Measurements from ENCODE around the gene ADAM15.

ADAM15 gene

DNA sequence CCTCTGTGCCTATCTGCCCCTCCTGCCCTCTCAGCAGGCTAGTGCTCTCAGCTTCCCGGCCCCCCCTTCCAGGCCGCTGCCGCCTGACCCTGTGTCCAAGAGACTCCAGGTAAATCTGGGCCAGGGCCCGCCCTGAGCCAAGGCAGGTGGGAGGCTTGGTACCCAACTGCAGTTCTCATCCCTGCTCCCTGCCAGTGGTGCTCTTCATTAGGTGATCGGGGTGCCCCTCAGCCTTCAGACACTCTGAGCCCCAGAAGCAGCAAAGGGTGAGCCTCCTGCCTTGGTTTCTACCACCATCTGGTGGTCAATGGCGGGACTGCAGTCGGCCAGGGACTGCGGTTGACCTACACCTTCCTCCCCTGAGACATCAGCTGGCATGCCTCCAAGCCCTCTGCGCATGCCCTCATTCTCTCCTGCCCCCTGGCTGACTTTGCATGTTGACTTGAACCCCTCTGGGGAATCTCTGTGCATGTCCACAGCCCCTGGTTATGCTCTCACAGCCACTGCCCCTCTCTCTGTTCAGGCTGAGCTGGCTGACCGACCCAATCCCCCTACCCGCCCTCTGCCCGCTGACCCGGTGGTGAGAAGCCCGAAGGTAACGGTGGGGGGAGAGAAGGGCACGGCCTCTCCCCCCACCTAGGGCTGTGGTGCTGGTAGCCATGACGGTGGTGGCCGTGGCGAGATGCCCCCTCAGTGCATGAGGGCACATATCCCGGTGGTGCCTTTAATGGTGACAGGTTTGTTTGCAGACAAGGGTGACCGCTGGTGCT, 10.4 kb downstream of the ADAM15 start:
- WGBS: 28% methylated on average over 21 of the region's 21 CpGs
- H3K4me3 ChIP-seq (ENCODE audit: low read length): peak overlapping the region; percentile 82

DNA sequence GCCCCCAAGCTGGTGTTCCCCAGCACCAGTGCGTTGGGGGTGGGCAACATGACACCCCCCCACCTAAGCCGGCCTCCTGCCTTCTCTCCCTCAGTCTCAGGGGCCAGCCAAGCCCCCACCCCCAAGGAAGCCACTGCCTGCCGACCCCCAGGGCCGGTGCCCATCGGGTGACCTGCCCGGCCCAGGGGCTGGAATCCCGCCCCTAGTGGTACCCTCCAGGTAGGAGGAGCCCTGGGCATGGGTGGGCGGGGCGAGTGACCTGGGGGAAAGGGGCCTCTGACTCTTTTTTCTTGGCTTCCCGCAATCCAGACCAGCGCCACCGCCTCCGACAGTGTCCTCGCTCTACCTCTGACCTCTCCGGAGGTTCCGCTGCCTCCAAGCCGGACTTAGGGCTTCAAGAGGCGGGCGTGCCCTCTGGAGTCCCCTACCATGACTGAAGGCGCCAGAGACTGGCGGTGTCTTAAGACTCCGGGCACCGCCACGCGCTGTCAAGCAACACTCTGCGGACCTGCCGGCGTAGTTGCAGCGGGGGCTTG, 11.1 kb downstream of the ADAM15 start:
- Histone ChIP-seq H3K9me3 (ENCODE audit: insufficient read depth, low read depth, low read length) (no peaks in the 10 kb centered on the region), H3K9ac (ENCODE audit: low read depth, low read length) (no peak overlapping the region), H3K27me3 (ENCODE audit: insufficient read depth, low read length) (peaks cover 6% of the 10 kb centered on the region), H3K27ac (ENCODE audit: low read depth, low read length) (no peak overlapping the region), H3K36me3 (ENCODE audit: insufficient read depth, low read length) (peaks cover 9% of the 10 kb centered on the region), H3K4me3 (ENCODE audit: low read length) (peak overlapping the region; percentile 82), H3K4me1 (ENCODE audit: insufficient read depth, low read length) (peaks cover 11% of the 10 kb centered on the region)
- WGBS: 3% methylated on average over 29 of the region's 29 CpGs

More for the DNA sequence above, 10.4 kb downstream of the ADAM15 start:
- Histone ChIP-seq H3K4me1 (ENCODE audit: insufficient read depth, low read length) (peaks cover 11% of the 10 kb centered on the region), H3K36me3 (ENCODE audit: insufficient read depth, low read length) (peaks cover 5% of the 10 kb centered on the region), H3K27me3 (ENCODE audit: insufficient read depth, low read length) (peaks cover 6% of the 10 kb centered on the region), H3K27ac (ENCODE audit: low read depth, low read length) (no peak overlapping the region), H3K9ac (ENCODE audit: low read depth, low read length) (no peak overlapping the region), H3K9me3 (ENCODE audit: insufficient read depth, low read depth, low read length) (no peaks in the 10 kb centered on the region)

DNA sequence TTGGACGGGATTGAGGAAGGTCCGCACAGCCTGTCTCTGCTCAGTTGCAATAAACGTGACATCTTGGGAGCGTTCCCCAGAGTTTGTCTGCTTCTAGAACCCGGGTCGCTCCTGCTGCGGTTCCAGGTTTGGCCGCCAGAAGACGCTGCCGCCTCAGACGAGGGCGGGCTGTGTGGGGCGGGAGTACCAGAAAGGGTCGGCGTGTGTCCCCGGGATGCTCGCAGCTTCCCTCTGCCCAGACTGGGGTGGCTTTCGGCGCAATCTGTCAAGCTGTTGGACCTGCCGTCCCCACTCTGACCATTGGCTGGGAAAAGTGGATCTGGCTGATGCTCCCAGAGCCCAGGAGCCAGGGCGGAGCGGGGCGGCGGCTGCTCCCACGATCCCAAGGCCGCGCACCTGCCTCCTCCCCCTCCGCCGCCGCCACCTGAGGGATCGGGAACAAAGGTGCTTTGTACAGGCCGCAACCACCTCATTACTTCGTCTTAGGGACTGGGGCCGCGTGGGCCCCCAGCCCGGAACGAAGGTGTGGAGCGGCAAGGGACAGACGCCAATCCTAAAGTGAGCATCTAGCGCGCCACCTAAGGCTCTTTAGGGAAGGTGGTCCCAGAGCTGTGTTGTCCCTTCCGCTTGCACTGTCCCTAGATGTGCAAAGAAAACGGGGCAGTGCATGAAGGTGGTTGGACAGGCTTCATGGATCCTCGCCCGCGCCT, 11.7 kb downstream of the ADAM15 start:
- no peak overlapping the region for H3K27ac ChIP-seq (ENCODE audit: low read depth, low read length)
- no peaks in the 10 kb centered on the region for H3K9me3 ChIP-seq (ENCODE audit: insufficient read depth, low read depth, low read length)

DNA sequence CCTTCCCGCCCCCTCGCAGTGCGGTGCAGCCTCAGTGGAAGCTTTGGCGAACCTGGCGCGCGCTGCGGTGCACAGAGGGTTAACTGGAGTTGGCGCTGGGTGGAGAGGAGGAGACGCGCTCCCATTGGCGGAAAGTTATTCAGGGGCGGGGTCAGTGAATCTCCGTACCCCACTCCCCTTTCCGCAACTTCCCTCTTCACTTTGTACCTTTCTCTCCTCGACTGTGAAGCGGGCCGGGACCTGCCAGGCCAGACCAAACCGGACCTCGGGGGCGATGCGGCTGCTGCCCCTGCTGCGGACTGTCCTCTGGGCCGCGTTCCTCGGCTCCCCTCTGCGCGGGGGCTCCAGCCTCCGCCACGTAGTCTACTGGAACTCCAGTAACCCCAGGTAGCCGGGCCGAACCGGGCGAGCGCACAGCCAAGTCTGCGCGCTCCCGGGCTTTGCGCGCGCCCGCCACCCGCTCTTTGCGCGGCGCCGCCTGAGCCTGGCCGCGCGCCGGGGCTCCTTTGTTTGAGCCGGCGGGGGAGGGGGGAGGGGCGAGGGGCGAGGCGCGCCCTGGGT, 12.5 kb downstream of the ADAM15 start, which contains the start of gene EFNA4:
Gene EFNA4, plus strand, starts transcription at position 191 of the 561 bp plus-strand sequence. Its CDS starts 84 bp downstream, at position 275.
- Histone ChIP-seq H3K4me1 (ENCODE audit: insufficient read depth, low read length) (peaks cover 11% of the 10 kb centered on the region), H3K4me3 (ENCODE audit: low read length) (peak within 1 kb of the TSS; percentile 82), H3K27me3 (ENCODE audit: insufficient read depth, low read length) (peaks cover 6% of the 10 kb centered on the region), H3K9me3 (ENCODE audit: insufficient read depth, low read depth, low read length) (no peaks in the 10 kb centered on the region), H3K36me3 (ENCODE audit: insufficient read depth, low read length) (peaks cover 13% of the 10 kb centered on the region), H3K9ac (ENCODE audit: low read depth, low read length) (peak within 1 kb of the TSS; percentile 81), H3K27ac (ENCODE audit: low read depth, low read length) (peak within 1 kb of the TSS; percentile 95)
- WGBS: under 1% methylated on average over 57 of the region's 57 CpGs

More for the DNA sequence above, 11.7 kb downstream of the ADAM15 start:
- Histone ChIP-seq H3K4me3 (ENCODE audit: low read length) (peak overlapping the region; percentile 82), H3K27me3 (ENCODE audit: insufficient read depth, low read length) (peaks cover 6% of the 10 kb centered on the region), H3K36me3 (ENCODE audit: insufficient read depth, low read length) (peaks cover 13% of the 10 kb centered on the region), H3K4me1 (ENCODE audit: insufficient read depth, low read length) (peaks cover 11% of the 10 kb centered on the region), H3K9ac (ENCODE audit: low read depth, low read length) (no peak overlapping the region)
- 2% methylated on average over 46 of the region's 46 CpGs for WGBS

DNA sequence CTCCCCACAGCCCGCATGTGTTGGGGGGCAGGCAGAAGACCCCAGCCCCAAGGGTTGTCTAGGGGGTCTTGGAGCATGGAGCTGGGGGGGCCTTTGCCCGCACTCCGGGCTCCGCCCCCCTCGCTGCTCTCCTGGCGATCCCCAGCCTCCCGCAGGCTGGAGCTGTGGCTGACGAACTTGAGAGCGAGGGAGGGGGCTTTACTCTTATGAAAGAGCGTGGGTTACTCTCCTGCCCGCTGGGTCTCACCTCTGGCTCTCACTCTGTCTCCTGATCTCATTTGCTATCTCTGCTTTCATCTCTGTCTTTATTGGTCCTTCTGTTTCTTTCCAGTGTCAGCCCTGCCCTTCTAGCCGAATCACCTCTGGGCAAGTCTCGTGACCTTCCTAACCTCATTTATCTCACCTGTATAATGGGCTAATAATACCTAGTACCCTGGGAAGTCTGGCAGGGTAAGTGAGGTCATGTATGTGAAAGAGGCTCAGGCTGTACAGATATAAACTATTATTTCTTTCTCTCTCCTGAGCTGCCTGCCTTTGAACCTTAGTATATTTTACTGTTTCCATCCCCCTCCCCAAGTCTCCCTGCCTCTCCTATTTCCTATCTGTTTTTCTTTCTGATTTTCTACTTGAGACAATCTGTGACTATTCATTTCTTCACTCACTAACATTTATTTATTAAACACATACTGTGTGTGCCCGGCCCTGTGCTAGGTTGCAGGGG, 13.2 kb downstream of the ADAM15 start:
- peak overlapping the region; percentile 81 for H3K9ac ChIP-seq (ENCODE audit: low read depth, low read length)
- H3K9me3 ChIP-seq (ENCODE audit: insufficient read depth, low read depth, low read length): no peaks in the 10 kb centered on the region
- WGBS: 4% methylated on average over 14 of the region's 14 CpGs
- H3K4me1 ChIP-seq (ENCODE audit: insufficient read depth, low read length): peaks cover 11% of the 10 kb centered on the region
- H3K4me3 ChIP-seq (ENCODE audit: low read length): peak overlapping the region; percentile 82
- H3K27me3 ChIP-seq (ENCODE audit: insufficient read depth, low read length): peaks cover 6% of the 10 kb centered on the region
- peak overlapping the region; percentile 95 for H3K27ac ChIP-seq (ENCODE audit: low read depth, low read length)
- peaks cover 19% of the 10 kb centered on the region for H3K36me3 ChIP-seq (ENCODE audit: insufficient read depth, low read length)

DNA sequence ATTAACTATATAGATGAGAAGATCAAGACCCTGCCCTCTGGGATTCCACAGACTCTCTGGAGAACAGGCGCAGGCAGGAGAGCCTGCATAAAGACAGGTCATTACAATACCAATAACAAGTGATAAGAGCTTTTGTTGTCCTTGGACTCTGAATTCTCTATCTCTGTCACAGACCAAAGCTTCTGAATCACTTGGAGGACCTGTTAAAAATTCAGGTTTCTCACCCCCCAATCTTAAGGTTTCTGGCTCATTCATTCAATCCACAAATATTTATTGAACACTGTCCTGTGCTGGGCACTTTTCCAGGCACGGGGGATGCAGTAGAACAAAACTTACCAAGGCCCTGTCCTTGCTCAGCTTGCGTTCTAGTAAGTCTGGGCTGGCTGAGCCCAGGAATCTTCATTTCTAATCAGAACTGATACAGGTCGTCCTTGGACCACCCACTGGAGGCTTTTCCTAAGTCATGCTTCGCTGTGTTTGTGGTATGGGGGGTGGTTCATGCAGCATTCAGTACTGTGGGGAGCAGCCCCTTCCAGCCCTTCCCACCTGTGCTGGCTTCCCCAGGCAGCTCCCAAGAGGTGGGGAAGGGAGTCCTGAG, 13.8 kb downstream of the ADAM15 start:
- H3K4me3 ChIP-seq (ENCODE audit: low read length): peak overlapping the region; percentile 82
- H3K4me1 ChIP-seq (ENCODE audit: insufficient read depth, low read length): peaks cover 11% of the 10 kb centered on the region
- WGBS: 27% methylated on average over 4 of the region's 5 CpGs

DNA sequence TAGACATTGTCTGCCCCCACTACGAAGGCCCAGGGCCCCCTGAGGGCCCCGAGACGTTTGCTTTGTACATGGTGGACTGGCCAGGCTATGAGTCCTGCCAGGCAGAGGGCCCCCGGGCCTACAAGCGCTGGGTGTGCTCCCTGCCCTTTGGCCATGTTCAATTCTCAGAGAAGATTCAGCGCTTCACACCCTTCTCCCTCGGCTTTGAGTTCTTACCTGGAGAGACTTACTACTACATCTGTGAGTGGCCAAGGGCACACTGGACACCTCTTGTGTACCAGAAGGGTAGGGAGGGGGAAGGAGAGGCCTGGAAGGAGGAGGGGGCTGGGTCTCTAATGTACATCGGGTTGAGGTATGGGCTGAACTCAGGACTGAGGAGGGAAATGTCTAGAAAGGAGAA, 15.7 kb downstream of the ADAM15 start:
- Histone ChIP-seq H3K27ac (ENCODE audit: low read depth, low read length) (no peak overlapping the region), H3K36me3 (ENCODE audit: insufficient read depth, low read length) (peaks cover 23% of the 10 kb centered on the region), H3K9ac (ENCODE audit: low read depth, low read length) (no peak overlapping the region), H3K27me3 (ENCODE audit: insufficient read depth, low read length) (peaks cover 20% of the 10 kb centered on the region), H3K4me3 (ENCODE audit: low read length) (no peak overlapping the region), H3K9me3 (ENCODE audit: insufficient read depth, low read depth, low read length) (no peaks in the 10 kb centered on the region), H3K4me1 (ENCODE audit: insufficient read depth, low read length) (peaks cover 19% of the 10 kb centered on the region)
- 93% methylated on average over 8 of the region's 8 CpGs for WGBS

More for the DNA sequence above, 13.8 kb downstream of the ADAM15 start:
- H3K36me3 ChIP-seq (ENCODE audit: insufficient read depth, low read length): peaks cover 23% of the 10 kb centered on the region
- H3K27me3 ChIP-seq (ENCODE audit: insufficient read depth, low read length): peaks cover 6% of the 10 kb centered on the region
- peak overlapping the region; percentile 45; the same call in 1 of the 2 replicates for H3K27ac ChIP-seq (ENCODE audit: low read depth, low read length)
- H3K9ac ChIP-seq (ENCODE audit: low read depth, low read length): no peak overlapping the region
- no peaks in the 10 kb centered on the region for H3K9me3 ChIP-seq (ENCODE audit: insufficient read depth, low read depth, low read length)

DNA sequence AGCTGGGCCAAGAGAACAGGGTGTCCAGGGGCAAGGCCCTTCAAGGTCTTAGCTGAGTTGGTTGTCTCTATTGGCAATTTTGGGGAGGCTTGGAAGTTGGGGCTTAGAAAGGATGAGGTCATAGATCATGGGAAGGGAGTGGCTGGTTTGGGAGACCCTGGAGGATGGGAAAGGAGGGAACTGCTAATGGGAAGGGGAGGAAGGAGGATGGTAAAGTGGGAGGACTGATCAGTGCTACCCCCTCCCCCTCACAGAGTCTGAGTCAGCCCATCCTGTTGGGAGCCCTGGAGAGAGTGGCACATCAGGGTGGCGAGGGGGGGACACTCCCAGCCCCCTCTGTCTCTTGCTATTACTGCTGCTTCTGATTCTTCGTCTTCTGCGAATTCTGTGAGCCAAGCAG, 17.5 kb downstream of the ADAM15 start:
- Histone ChIP-seq H3K9me3 (ENCODE audit: insufficient read depth, low read depth, low read length) (no peaks in the 10 kb centered on the region), H3K27me3 (ENCODE audit: insufficient read depth, low read length) (peaks cover 25% of the 10 kb centered on the region), H3K4me1 (ENCODE audit: insufficient read depth, low read length) (peaks cover 33% of the 10 kb centered on the region), H3K36me3 (ENCODE audit: insufficient read depth, low read length) (peaks cover 23% of the 10 kb centered on the region), H3K27ac (ENCODE audit: low read depth, low read length) (no peak overlapping the region), H3K9ac (ENCODE audit: low read depth, low read length) (no peak overlapping the region), H3K4me3 (ENCODE audit: low read length) (no peak overlapping the region)
- WGBS: 33% methylated on average over 1 of the region's 3 CpGs

DNA sequence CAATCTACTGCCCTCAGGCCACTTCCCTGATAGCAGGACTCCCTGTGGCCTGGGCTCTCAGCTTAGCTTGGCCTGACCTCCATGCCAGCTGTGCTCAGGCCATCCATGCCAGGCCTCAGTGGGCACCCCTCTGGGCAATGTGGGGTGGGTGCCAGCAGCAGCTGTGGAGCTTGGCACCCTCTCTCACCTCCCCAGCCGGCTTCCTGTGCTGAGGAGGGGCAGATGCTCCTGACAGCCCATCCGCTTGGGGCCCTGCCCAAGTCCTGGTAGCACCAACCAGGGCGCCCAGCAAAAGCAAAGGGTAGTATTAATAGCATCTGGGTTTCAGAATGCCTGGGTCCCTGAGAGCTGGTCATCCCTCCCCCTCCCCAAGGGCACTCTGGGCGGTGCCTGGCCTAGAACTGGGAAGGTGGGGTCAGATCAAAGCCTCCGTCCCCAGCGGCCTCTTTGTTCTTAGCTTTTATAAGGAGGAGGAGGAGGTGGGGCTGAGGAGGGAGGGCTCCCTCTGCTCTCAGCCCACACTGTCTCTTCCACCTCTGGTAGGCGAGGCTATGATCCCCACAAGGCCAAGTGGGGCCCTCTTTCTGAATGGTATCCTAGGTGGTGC, 18.5 kb downstream of the ADAM15 start:
- Histone ChIP-seq H3K4me3 (ENCODE audit: low read length) (peak overlapping the region; percentile 56; the same call in 1 of the 2 replicates), H3K9me3 (ENCODE audit: insufficient read depth, low read depth, low read length) (no peaks in the 10 kb centered on the region), H3K27ac (ENCODE audit: low read depth, low read length) (no peak overlapping the region), H3K36me3 (ENCODE audit: insufficient read depth, low read length) (peaks cover 23% of the 10 kb centered on the region), H3K27me3 (ENCODE audit: insufficient read depth, low read length) (peaks cover 28% of the 10 kb centered on the region), H3K9ac (ENCODE audit: low read depth, low read length) (no peak overlapping the region), H3K4me1 (ENCODE audit: insufficient read depth, low read length) (peaks cover 29% of the 10 kb centered on the region)
- WGBS: 35% methylated on average over 7 of the region's 7 CpGs

DNA sequence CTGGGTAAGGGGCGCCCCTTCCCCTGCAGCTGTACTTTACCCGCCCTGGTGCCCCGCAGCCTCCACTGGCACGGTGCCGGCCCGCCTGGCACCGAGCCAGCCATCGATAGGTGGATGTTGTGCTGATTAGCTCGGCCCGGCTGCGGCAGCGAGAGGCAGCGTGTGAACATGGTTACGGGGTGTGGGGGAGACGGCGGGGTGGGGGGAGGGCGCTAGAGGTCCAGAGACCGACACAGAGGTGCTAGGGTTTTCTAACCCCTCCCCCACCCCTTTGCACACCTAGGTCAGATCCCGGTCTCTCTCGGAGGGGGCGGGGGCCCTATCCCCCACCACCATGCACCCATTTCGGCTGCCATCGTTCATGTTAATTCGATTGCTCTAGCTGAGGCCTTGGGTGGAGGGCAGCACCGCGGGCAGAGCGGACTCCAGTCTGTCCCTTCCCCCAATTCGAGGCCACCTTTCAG, 19.1 kb downstream of the ADAM15 start:
- Histone ChIP-seq H3K4me3 (ENCODE audit: low read length) (peak overlapping the region; percentile 56), H3K9me3 (ENCODE audit: insufficient read depth, low read depth, low read length) (no peaks in the 10 kb centered on the region)

More for the DNA sequence above, 19.1 kb downstream of the ADAM15 start:
- H3K9ac ChIP-seq (ENCODE audit: low read depth, low read length): 0 out of 2 replicates have a peak overlapping the region, but pooled peaks have one; percentile 10
- peaks cover 23% of the 10 kb centered on the region for H3K36me3 ChIP-seq (ENCODE audit: insufficient read depth, low read length)
- peaks cover 28% of the 10 kb centered on the region for H3K27me3 ChIP-seq (ENCODE audit: insufficient read depth, low read length)
- H3K27ac ChIP-seq (ENCODE audit: low read depth, low read length): no peak overlapping the region
- WGBS: 8% methylated on average over 20 of the region's 28 CpGs
- peaks cover 24% of the 10 kb centered on the region for H3K4me1 ChIP-seq (ENCODE audit: insufficient read depth, low read length)
